Measurements from ENCODE around the gene OR52N5.

GRCh38 chr11:5727691-5728090 is 55.5 kb downstream of the OR52N5 start:
- TF ChIP-seq CTCF (IDR thresholded peaks at IDR 0.05), result no peak
- no peak for TF ChIP-seq POLR2A (IDR thresholded peaks at IDR 0.05)
- TF ChIP-seq EP300 (IDR thresholded peaks at IDR 0.05), result no peak

All from ovary (tissue), 3 donors.